ENCODE results near the gene HRC.

DNA sequence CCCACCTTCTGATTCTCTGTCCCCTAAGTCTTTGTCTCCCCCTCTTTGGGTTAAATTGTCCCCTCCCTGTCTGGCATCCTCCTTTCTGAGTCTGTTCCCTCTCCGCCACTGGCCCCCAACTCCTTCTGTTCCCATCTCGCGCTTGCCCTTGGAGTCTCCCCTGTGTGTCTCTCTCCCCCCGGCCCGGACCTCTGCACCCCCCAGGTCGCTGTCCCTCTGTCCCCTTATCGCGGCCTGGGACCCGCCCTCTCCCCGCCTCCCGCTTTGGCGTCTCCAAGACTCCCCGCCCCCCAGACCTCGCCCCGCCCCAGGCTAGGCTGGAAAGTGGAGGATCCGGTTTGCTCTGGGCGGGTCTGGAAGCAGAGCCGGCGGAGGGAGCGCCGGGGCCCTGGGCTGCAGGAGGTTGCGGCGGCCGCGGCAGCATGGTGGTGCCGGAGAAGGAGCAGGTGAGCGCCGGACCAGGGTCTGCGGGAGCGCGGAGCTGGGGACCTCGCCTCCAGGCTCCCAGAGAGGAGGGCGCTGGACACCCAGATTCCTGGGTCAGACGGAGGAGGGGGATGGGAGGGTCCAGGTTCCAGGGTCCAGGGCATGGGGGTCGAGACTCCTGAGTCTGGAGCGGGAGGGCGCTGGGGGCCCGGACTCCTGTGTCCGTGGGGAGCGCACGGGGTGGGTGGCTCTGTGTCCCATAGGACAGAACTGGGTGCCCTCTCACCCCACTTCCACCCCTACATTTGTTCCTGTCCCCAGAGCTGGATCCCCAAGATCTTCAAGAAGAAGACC lies 2.4 kb upstream of the HRC start, which contains the start of gene TRPM4:
- TF ChIP-seq CTCF (IDR thresholded peaks at IDR 0.05; ENCODE audit: extremely low read depth in 1 of 2, insufficient read depth in 1 of 2, low read depth in 1 of 2, low read length in 2 of 2) = no peak
- peak; percentile 69 for TF ChIP-seq POLR2AphosphoS5 (IDR thresholded peaks at IDR 0.05; ENCODE audit: insufficient read depth, low read depth, low read length)
- TF ChIP-seq, protein P1, sequence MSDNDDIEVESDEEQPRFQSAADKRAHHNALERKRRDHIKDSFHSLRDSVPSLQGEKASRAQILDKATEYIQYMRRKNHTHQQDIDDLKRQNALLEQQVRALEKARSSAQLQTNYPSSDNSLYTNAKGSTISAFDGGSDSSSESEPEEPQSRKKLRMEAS (IDR thresholded peaks at IDR 0.05; ENCODE audit: insufficient read depth, insufficient read length) = no peak
- TF ChIP-seq POLR2A (IDR thresholded peaks at IDR 0.05; ENCODE audit: low read depth, low read length) = peak; percentile 77

Data from endothelial cell of umbilical vein (primary cell).